ENCODE results near the gene DCT. TPM values are rescaled to one million over a fixed set of nuclear protein-coding genes. Genes with fewer than 3 reads are reported as not detected.

The DCT gene
- total and polyA plus RNA-seq, 2 of the 4 experiments (the other 2 are of a cell fraction): not detected

DNA sequence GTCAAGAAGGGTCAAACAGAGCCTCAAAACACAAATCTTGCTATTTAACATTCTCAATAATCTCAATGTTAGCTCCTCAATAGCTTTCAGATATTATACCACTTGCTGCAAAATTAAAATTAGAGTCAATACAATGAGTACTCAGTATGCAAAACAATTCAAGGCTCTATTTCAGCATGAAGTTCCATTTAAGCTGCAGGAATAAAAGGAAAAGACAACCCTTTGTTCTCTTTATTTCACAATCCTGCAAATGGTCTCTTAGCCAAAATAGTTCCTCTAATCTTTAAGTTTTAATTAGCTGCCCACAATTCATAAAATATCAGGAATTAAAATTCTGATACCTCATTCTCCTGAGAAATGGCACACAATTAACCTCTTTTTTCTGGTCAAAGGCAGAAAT lies 40.5 kb upstream of the DCT start:
- H3K23ac ChIP-seq (ENCODE audit: low read depth, low read length): no peak overlapping the region
- no peak overlapping the region for H3K4ac ChIP-seq (ENCODE audit: low read depth, low read length)
- no peak overlapping the region for H3K14ac ChIP-seq (replicated peaks; ENCODE audit: low read depth, low read length)
- H3K56ac ChIP-seq (ENCODE audit: extremely low read depth, insufficient read depth, low read length): no peak overlapping the region
- no peak overlapping the region for H2AK9ac ChIP-seq (replicated peaks; ENCODE audit: low read depth, low read length, poor library complexity)
- H3K9me1 ChIP-seq (ENCODE audit: insufficient read depth, low read length): no peaks in the 10 kb centered on the region
- H3K4me1 ChIP-seq (ENCODE audit: control insufficient read depth, insufficient read depth, low read length): no peaks in the 10 kb centered on the region
- no peak overlapping the region for H2AFZ ChIP-seq (replicated peaks; ENCODE audit: low read length, poor library complexity)
- BruUV-seq (replicated peaks): no TSS peak
- no peak overlapping the region for H2BK5ac ChIP-seq (ENCODE audit: low read depth, low read length, poor library complexity, severe bottlenecking)
- in situ Hi-C loops (cut with MboI; ENCODE audit: low sequenced_read_pairs): no loop called here
- intact Hi-C loops (cut with micrococcal nuclease): no loop called here
- no peak overlapping the region for H3K4me3 ChIP-seq (ENCODE audit: insufficient read depth, low read depth, low read length)
- no peaks in the 10 kb centered on the region for H3K36me3 ChIP-seq (ENCODE audit: control insufficient read depth, insufficient read depth, low read length)
- no peaks in the 10 kb centered on the region for H4K20me1 ChIP-seq (ENCODE audit: insufficient read depth, low read length)
- H3K18ac ChIP-seq (ENCODE audit: low read depth, low read length): no peak overlapping the region
- POLR2A ChIA-PET (ENCODE audit: unreplicated experiment): no interaction called here
- H2AK5ac ChIP-seq (ENCODE audit: low read depth, low read length): no peak overlapping the region
- no peak overlapping the region for H3K4me2 ChIP-seq (ENCODE audit: low read depth, low read length)
- no peak overlapping the region for H3K9ac ChIP-seq (ENCODE audit: low read depth, low read length)
- no peaks in the 10 kb centered on the region for H3K9me3 ChIP-seq (ENCODE audit: control insufficient read depth, insufficient read depth, low read length)
- TF ChIP-seq MAZ (IDR thresholded peaks at IDR 0.05; ENCODE audit: borderline replicate concordance, low read depth, low read length): no peak
- no peak overlapping the region for H4K8ac ChIP-seq (ENCODE audit: low read depth in 2 of 2, low read length in 2 of 2)
- dilution Hi-C loops (cut with HindIII; ENCODE audit: low sequenced_read_pairs, unreplicated experiment): no loop called here
- H3K79me1 ChIP-seq (ENCODE audit: low read depth in 1 of 2, low read length in 2 of 2): no peaks in the 10 kb centered on the region
- DNase-seq (no peak), ATAC-seq (ENCODE audit: low read depth) (no peak)
- H4K5ac ChIP-seq (ENCODE audit: low read depth, low read length): no peak overlapping the region
- no peak overlapping the region for H2BK120ac ChIP-seq (ENCODE audit: low read depth, low read length)
- no peaks in the 10 kb centered on the region for H3K27me3 ChIP-seq (ENCODE audit: control insufficient read depth, insufficient read depth, low read length)
- CTCF ChIA-PET: no interaction called here
- no peak overlapping the region for H2BK15ac ChIP-seq (ENCODE audit: low read depth, low read length)
- no peak overlapping the region for H4K91ac ChIP-seq (ENCODE audit: insufficient read depth, low read depth, low read length)
- no peak overlapping the region for H3K27ac ChIP-seq (ENCODE audit: insufficient read depth, low read length)
- H2BK20ac ChIP-seq (ENCODE audit: low read depth, low read length): no peak overlapping the region

Data from IMR-90 (cell line).